WTC11 (cell line): ENCODE data around the gene PLD3. TPM values are rescaled to one million over a fixed set of nuclear protein-coding genes. Genes with fewer than 3 reads are reported as not detected.

Experiments
- ATAC-seq: fragments of 200-7000 bp; cut with Tn5 transposase; 2 replicates; pipeline ENCODE4 v1.10.0; 2021; ENCODE audit warnings: mild to moderate bottlenecking, moderate library complexity
- CTCF ChIA-PET: fragments of 300-600 bp; sonication (Branson Sonifier 250); formaldehyde crosslinking; loops from one replicate; lab custom pipeline; 2021; ENCODE audit warnings: antibody characterized with exemption; lab: Charles Lee
- POLR2A ChIA-PET: fragments of 350-600 bp; sonication (Branson Sonifier 250); formaldehyde crosslinking; loops from one replicate; lab custom pipeline; 2021; ENCODE audit warnings: antibody characterized with exemption; lab: Charles Lee
- DNase-seq: peaks from one replicate; pipeline ENCODE4 v3.0.0; 2021; ENCODE audit warnings: low spot score
- H3K27ac Mint-ChIP-seq: 2 replicates; pipeline ENCODE4 v1.8.0; 2021; ENCODE audit warnings: mixed read lengths
- H3K27me3 Mint-ChIP-seq: 2 replicates; pipeline ENCODE4 v1.8.0; 2021; ENCODE audit warnings: low read depth, mild to moderate bottlenecking, moderate library complexity, mixed read lengths
- H3K36me3 Mint-ChIP-seq: 2 replicates; pipeline ENCODE4 v1.8.0; 2021; ENCODE audit warnings: mixed read lengths
- H3K4me1 Mint-ChIP-seq: 2 replicates; pipeline ENCODE4 v1.8.0; 2022; ENCODE audit warnings: mixed read lengths
- H3K4me3 Mint-ChIP-seq: 2 replicates; pipeline ENCODE4 v1.8.0; 2021; ENCODE audit warnings: mild to moderate bottlenecking, moderate library complexity, mixed read lengths
- H3K9me3 Mint-ChIP-seq: 2 replicates; pipeline ENCODE4 v1.8.0; 2021; ENCODE audit warnings: mixed read lengths
- EMX1 ChIP-seq: fragments of 250-450 bp; sonication (Bioruptor Pico); IDR thresholded peaks from 2 replicates; pipeline ENCODE4 v1.8.0; 2021; ENCODE audit warnings: mild to moderate bottlenecking
- FOXK1 ChIP-seq: sonication (generic); formaldehyde crosslinking; IDR thresholded peaks from 2 replicates; pipeline ENCODE4 v1.8.0; 2022; ENCODE audit warnings: mild to moderate bottlenecking, moderate library complexity, missing genetic modification reagents
- FOXP1 ChIP-seq: sonication (generic); formaldehyde crosslinking; IDR thresholded peaks from 2 replicates; pipeline ENCODE4 v1.8.0; 2022; ENCODE audit warnings: missing genetic modification reagents, mild to moderate bottlenecking, moderate library complexity, borderline replicate concordance
- GRHL2 ChIP-seq: fragments of 250-450 bp; sonication (Bioruptor Pico); IDR thresholded peaks from 2 replicates; pipeline ENCODE4 v1.8.0; 2022; ENCODE audit warnings: mild to moderate bottlenecking, moderate library complexity; ENCODE audit not compliant: insufficient replicate concordance, severe bottlenecking
- KAT7 ChIP-seq: sonication (generic); formaldehyde crosslinking; IDR thresholded peaks from 2 replicates; pipeline ENCODE4 v1.8.1; 2023; ENCODE audit warnings: missing genetic modification reagents, mild to moderate bottlenecking, borderline replicate concordance
- MYBL2 ChIP-seq: sonication (generic); formaldehyde crosslinking; IDR thresholded peaks from 2 replicates; pipeline ENCODE4 v1.8.1; 2023; ENCODE audit warnings: mild to moderate bottlenecking, moderate library complexity, missing genetic modification reagents
- NFYB ChIP-seq: sonication (generic); formaldehyde crosslinking; conservative IDR thresholded peaks from 2 replicates; pipeline ENCODE4 v1.8.0; 2022; ENCODE audit warnings: low read depth, missing genetic modification reagents
- NR1H2 ChIP-seq: sonication (generic); formaldehyde crosslinking; IDR thresholded peaks from 2 replicates; pipeline ENCODE4 v1.9.0; 2021; ENCODE audit warnings: mild to moderate bottlenecking, moderate library complexity, missing genetic modification reagents
- NR2C2 ChIP-seq: sonication (generic); formaldehyde crosslinking; IDR thresholded peaks from 2 replicates; pipeline ENCODE4 v1.8.0; 2022; ENCODE audit warnings: mild to moderate bottlenecking, missing genetic modification reagents
- OVOL2 ChIP-seq: fragments of 250-450 bp; sonication (Bioruptor Pico); IDR thresholded peaks from 2 replicates; pipeline ENCODE4 v1.9.0; 2021; ENCODE audit warnings: mild to moderate bottlenecking, borderline replicate concordance
- PRRX2 ChIP-seq: fragments of 250-450 bp; sonication (Bioruptor Pico); IDR thresholded peaks from 2 replicates; pipeline ENCODE4 v1.8.0; 2021; ENCODE audit warnings: mild to moderate bottlenecking
- TCF7 ChIP-seq: sonication (generic); formaldehyde crosslinking; IDR thresholded peaks from 2 replicates; pipeline ENCODE4 v1.8.0; 2022; ENCODE audit warnings: mild to moderate bottlenecking, low read depth, missing genetic modification reagents, moderate library complexity
- TEAD1 ChIP-seq: sonication (generic); formaldehyde crosslinking; IDR thresholded peaks from 2 replicates; pipeline ENCODE4 v1.8.0; 2022; ENCODE audit warnings: mild to moderate bottlenecking, missing genetic modification reagents
- ZBTB21 ChIP-seq: sonication (generic); formaldehyde crosslinking; IDR thresholded peaks from 2 replicates; pipeline ENCODE4 v1.8.1; 2023; ENCODE audit warnings: mild to moderate bottlenecking, missing genetic modification reagents, borderline replicate concordance
- ZNF219 ChIP-seq: sonication (generic); formaldehyde crosslinking; IDR thresholded peaks from 2 replicates; pipeline ENCODE4 v1.8.0; 2023; ENCODE audit warnings: missing genetic modification reagents, mild to moderate bottlenecking, borderline replicate concordance
- ZNF396 ChIP-seq: fragments of 250-450 bp; sonication (Bioruptor Pico); IDR thresholded peaks from 2 replicates; pipeline ENCODE4 v1.8.0; 2021; ENCODE audit warnings: mild to moderate bottlenecking, moderate library complexity, borderline replicate concordance
- total RNA-seq: library from RNA; stranded (reverse); gene quantifications from 3 replicates; pipeline ENCODE4 v1.2.3, GENCODE V29; 2021
- TF ChIP-seq, protein P1 (sequence below): sonication (generic); formaldehyde crosslinking; IDR thresholded peaks from 2 replicates; pipeline ENCODE4 v1.8.1; 2023; ENCODE audit warnings: mild to moderate bottlenecking, missing genetic modification reagents
- TF ChIP-seq, protein P2 (sequence below): sonication (generic); formaldehyde crosslinking; IDR thresholded peaks from 2 replicates; pipeline ENCODE4 v1.8.1; 2022; ENCODE audit warnings: low read depth, mild to moderate bottlenecking, moderate library complexity, missing genetic modification reagents, borderline replicate concordance
- TF ChIP-seq, protein P3 (sequence below): sonication (generic); formaldehyde crosslinking; IDR thresholded peaks from 2 replicates; pipeline ENCODE4 v1.8.1; 2023; ENCODE audit warnings: mild to moderate bottlenecking, missing genetic modification reagents, moderate library complexity
- TF ChIP-seq, protein P4 (sequence below): fragments of 250-450 bp; sonication (Bioruptor Pico); IDR thresholded peaks from 2 replicates; pipeline ENCODE4 v1.9.0; 2021; ENCODE audit warnings: mild to moderate bottlenecking
- TF ChIP-seq, protein P5 (sequence below): sonication (generic); formaldehyde crosslinking; IDR thresholded peaks from 2 replicates; pipeline ENCODE4 v1.8.0; 2022; ENCODE audit warnings: mild to moderate bottlenecking, missing genetic modification reagents
- TF ChIP-seq, protein P6 (sequence below): fragments of 250-450 bp; sonication (Bioruptor Pico); conservative IDR thresholded peaks from 2 replicates; pipeline ENCODE4 v1.9.0; 2021; ENCODE audit warnings: mild to moderate bottlenecking
- TF ChIP-seq, protein P7 (sequence below): fragments of 200-600 bp; IDR thresholded peaks from 2 replicates; pipeline ENCODE4 v1.8.0; 2022; ENCODE audit warnings: antibody characterized with exemption
- TF ChIP-seq, protein P8 (sequence below): fragments of 250-450 bp; sonication (Bioruptor Pico); IDR thresholded peaks from 2 replicates; pipeline ENCODE4 v1.9.0; 2021; ENCODE audit warnings: mild to moderate bottlenecking, borderline replicate concordance

PLD3 gene
- total RNA-seq, 1 experiment from 2014 or later = 190 TPM

DNA sequence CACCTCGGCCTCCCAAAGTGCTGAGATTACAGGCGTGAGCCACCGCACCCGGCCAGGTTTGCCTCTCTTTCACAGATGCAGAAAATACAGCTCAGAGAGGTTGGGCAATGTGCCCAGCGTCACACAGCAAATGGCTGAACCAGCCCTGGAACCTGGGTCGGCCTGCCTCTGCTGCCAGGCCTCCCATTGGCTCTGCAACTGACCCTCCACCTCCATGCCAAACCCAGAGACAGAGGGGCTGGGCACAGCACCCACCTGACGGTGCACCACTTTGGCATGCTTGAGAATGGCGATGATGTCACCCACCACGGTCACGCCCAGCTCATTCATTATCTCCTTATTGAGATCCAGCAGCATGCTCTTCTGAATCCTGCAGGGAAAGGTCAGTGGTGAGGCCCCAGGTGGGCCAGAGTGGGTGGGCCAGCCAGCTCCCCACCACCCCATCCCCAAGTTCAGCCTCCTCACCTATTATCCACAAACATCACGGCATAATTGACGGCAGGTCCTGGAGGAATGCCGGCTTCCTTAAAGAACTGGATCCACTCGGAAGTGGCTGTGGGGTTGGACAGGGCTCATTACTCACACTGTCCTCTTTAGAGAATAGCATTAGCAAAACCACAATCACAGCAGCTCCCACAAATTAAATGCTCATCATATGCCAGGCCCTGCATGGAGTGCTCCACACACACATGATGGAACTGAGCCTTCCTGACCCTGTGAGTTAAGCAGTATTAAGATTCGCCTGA lies 12.5 kb upstream of the PLD3 start:
- ATAC-seq = no peak
- CTCF ChIA-PET = interaction anchor here (0.7 to 1.2 kb wide), 2 partner anchors 31 to 118 kb away, joined by 3 read pairs; partner anchors contain the start of gene TTC9B
- POLR2A ChIA-PET = no interaction called here
- H3K4me3 Mint-ChIP-seq = no peak overlapping the region
- TF ChIP-seq, protein P1, sequence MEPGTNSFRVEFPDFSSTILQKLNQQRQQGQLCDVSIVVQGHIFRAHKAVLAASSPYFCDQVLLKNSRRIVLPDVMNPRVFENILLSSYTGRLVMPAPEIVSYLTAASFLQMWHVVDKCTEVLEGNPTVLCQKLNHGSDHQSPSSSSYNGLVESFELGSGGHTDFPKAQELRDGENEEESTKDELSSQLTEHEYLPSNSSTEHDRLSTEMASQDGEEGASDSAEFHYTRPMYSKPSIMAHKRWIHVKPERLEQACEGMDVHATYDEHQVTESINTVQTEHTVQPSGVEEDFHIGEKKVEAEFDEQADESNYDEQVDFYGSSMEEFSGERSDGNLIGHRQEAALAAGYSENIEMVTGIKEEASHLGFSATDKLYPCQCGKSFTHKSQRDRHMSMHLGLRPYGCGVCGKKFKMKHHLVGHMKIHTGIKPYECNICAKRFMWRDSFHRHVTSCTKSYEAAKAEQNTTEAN (CRISPR knock-in tag) = no peak
- TF ChIP-seq, protein P2, sequence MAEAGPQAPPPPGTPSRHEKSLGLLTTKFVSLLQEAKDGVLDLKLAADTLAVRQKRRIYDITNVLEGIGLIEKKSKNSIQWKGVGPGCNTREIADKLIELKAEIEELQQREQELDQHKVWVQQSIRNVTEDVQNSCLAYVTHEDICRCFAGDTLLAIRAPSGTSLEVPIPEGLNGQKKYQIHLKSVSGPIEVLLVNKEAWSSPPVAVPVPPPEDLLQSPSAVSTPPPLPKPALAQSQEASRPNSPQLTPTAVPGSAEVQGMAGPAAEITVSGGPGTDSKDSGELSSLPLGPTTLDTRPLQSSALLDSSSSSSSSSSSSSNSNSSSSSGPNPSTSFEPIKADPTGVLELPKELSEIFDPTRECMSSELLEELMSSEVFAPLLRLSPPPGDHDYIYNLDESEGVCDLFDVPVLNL = no peak
- no peak for TF ChIP-seq NR1H2 (CRISPR knock-in tag)
- TF ChIP-seq, protein P3, sequence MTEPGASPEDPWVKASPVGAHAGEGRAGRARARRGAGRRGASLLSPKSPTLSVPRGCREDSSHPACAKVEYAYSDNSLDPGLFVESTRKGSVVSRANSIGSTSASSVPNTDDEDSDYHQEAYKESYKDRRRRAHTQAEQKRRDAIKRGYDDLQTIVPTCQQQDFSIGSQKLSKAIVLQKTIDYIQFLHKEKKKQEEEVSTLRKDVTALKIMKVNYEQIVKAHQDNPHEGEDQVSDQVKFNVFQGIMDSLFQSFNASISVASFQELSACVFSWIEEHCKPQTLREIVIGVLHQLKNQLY = no peak
- TF ChIP-seq PRRX2 = no peak
- TF ChIP-seq ZNF219 (CRISPR knock-in tag) = no peak
- TF ChIP-seq, protein P4, sequence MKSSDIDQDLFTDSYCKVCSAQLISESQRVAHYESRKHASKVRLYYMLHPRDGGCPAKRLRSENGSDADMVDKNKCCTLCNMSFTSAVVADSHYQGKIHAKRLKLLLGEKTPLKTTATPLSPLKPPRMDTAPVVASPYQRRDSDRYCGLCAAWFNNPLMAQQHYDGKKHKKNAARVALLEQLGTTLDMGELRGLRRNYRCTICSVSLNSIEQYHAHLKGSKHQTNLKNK (CRISPR knock-in tag) = no peak
- no peak for TF ChIP-seq TEAD1
- no peak for TF ChIP-seq MYBL2 (CRISPR knock-in tag)
- no peak for TF ChIP-seq NFYB (CRISPR knock-in tag)
- TF ChIP-seq OVOL2 (CRISPR knock-in tag) = no peak
- TF ChIP-seq, protein P5, sequence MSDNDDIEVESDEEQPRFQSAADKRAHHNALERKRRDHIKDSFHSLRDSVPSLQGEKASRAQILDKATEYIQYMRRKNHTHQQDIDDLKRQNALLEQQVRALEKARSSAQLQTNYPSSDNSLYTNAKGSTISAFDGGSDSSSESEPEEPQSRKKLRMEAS (CRISPR knock-in tag) = no peak
- no peak for TF ChIP-seq KAT7
- no peak for TF ChIP-seq GRHL2 (CRISPR knock-in tag)
- TF ChIP-seq, all 79 proteins: peak for 0
- Mint-ChIP-seq H3K27ac (no peak overlapping the region), H3K9me3 (no peaks in the 10 kb centered on the region), H3K36me3 (peaks cover 29% of the 10 kb centered on the region), H3K4me1 (no peaks in the 10 kb centered on the region), H3K27me3 (no peaks in the 10 kb centered on the region)
- DNase-seq = no peak

DNA sequence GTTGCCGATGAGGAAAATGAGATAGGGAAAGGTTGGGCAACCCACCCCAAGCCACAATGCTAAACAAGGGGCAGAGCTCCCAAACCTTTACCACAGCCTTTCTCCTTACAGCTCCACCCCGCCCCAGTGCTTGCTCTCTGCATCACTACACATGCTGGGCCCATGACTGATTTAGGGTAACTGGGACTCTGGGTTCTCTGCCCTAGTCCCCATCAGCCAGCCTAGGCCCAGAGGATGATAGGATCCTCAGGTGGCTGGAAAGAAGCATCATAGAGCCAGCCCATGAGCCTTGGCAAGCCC lies 11.9 kb upstream of the PLD3 start:
- Mint-ChIP-seq H3K4me1 (no peaks in the 10 kb centered on the region), H3K9me3 (no peaks in the 10 kb centered on the region), H3K27ac (no peak overlapping the region), H3K27me3 (no peaks in the 10 kb centered on the region), H3K4me3 (no peak overlapping the region), H3K36me3 (peaks cover 24% of the 10 kb centered on the region)
- ChIA-PET CTCF (no interaction called here), POLR2A (no interaction called here)
- no peak for ATAC-seq
- no peak for DNase-seq
- TF ChIP-seq, protein P6, sequence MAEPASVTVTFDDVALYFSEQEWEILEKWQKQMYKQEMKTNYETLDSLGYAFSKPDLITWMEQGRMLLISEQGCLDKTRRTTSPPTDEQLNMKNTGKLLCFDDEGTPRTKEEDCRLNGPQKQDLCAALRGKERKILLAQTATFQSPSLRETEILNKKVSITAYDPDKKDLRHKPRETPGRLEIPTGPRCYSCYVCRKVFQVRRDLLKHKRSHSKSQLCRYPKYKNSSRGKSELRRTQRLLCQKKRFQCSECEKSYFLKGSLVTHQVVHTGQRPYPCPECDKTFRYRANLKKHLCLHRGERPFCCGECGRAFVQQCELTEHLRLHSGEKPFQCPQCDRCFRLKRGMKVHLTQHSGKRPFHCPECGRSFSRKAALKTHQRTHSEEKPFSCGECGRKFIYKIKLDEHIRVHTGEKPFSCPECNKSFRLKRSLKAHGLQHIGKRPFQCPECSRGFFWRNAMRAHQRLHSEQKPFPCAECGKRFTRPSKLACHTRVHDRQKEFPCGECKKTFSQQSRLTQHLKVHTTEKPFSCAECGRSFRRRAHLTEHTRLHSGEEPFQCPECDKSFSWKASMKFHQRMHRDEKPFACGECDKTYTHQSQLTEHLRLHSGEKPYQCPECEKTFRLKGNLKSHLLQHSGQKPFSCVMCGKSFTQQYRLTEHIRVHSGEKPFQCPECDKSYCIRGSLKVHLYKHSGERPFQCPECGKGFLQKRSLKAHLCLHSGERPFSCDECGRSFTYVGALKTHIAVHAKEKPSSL (CRISPR knock-in tag) = no peak
- TF ChIP-seq ZBTB21 (CRISPR knock-in tag) (no peak), TCF7 (no peak), FOXK1 (CRISPR knock-in tag) (no peak), FOXP1 (CRISPR knock-in tag) (no peak), ZNF396 (CRISPR knock-in tag) (no peak), NR2C2 (no peak), EMX1 (CRISPR knock-in tag) (no peak)
- TF ChIP-seq, protein P7, sequence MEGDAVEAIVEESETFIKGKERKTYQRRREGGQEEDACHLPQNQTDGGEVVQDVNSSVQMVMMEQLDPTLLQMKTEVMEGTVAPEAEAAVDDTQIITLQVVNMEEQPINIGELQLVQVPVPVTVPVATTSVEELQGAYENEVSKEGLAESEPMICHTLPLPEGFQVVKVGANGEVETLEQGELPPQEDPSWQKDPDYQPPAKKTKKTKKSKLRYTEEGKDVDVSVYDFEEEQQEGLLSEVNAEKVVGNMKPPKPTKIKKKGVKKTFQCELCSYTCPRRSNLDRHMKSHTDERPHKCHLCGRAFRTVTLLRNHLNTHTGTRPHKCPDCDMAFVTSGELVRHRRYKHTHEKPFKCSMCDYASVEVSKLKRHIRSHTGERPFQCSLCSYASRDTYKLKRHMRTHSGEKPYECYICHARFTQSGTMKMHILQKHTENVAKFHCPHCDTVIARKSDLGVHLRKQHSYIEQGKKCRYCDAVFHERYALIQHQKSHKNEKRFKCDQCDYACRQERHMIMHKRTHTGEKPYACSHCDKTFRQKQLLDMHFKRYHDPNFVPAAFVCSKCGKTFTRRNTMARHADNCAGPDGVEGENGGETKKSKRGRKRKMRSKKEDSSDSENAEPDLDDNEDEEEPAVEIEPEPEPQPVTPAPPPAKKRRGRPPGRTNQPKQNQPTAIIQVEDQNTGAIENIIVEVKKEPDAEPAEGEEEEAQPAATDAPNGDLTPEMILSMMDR = no peak
- TF ChIP-seq, protein P8, sequence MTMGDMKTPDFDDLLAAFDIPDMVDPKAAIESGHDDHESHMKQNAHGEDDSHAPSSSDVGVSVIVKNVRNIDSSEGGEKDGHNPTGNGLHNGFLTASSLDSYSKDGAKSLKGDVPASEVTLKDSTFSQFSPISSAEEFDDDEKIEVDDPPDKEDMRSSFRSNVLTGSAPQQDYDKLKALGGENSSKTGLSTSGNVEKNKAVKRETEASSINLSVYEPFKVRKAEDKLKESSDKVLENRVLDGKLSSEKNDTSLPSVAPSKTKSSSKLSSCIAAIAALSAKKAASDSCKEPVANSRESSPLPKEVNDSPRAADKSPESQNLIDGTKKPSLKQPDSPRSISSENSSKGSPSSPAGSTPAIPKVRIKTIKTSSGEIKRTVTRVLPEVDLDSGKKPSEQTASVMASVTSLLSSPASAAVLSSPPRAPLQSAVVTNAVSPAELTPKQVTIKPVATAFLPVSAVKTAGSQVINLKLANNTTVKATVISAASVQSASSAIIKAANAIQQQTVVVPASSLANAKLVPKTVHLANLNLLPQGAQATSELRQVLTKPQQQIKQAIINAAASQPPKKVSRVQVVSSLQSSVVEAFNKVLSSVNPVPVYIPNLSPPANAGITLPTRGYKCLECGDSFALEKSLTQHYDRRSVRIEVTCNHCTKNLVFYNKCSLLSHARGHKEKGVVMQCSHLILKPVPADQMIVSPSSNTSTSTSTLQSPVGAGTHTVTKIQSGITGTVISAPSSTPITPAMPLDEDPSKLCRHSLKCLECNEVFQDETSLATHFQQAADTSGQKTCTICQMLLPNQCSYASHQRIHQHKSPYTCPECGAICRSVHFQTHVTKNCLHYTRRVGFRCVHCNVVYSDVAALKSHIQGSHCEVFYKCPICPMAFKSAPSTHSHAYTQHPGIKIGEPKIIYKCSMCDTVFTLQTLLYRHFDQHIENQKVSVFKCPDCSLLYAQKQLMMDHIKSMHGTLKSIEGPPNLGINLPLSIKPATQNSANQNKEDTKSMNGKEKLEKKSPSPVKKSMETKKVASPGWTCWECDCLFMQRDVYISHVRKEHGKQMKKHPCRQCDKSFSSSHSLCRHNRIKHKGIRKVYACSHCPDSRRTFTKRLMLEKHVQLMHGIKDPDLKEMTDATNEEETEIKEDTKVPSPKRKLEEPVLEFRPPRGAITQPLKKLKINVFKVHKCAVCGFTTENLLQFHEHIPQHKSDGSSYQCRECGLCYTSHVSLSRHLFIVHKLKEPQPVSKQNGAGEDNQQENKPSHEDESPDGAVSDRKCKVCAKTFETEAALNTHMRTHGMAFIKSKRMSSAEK (CRISPR knock-in tag) = no peak
